ENCODE measurements around the gene NYAP1. TPM values are rescaled to one million over a fixed set of nuclear protein-coding genes. Genes with fewer than 3 reads are reported as not detected.
A peak's percentile ranks its signal among the peaks of the same experiment; 100 is the strongest.
"Not testable (repeated sequence)": the region's sequence is repeated elsewhere in the genome, so short reads cannot be mapped to it uniquely, and the experiment has no call there.

Gene NYAP1
- total and polyA plus RNA-seq, 7 donors, result 0.23 to 1.6 (median 1.4) TPM; not detected in 1

DNA sequence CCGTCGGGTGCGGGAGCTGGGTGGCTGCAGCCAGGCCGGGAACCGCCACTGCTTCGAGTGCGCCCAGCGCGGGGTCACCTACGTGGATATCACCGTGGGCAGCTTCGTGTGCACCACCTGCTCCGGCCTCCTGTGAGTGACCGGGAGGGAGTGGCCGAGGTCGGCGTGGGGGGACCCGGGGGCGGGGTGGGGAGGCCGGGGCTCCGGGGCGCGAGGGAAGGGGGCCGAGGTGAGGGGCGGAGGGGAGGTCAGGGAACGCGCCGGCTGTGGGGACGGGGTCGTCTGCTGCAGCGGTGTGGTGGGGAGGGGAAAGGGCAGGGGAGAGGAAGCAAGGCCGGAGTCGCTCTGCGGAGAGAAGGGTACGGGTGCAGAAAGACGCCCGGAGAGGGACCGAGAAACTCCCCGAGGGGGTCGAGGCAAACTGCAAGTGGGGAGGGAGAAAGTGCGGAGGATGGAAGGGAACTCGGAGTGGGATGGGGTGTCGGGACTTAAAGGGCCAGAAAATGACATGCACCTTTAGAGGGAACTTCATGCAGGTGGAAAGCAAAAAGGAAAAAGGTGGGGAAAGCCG lies 55.8 kb downstream of the NYAP1 start:
- Histone ChIP-seq H3K36me3 (no peaks in the 10 kb centered on the region), H3K4me1 (peaks cover 0 to 34% (median 31%) of the 10 kb centered on the region in 4 donors), H3K27me3 (no peaks in the 10 kb centered on the region), H3K4me3 (peak overlapping the region; percentile 63 to 91 (median 80)), H3K27ac (peak overlapping the region; percentile 78 to 89 (median 83)), H3K9me3 (no peaks in the 10 kb centered on the region)
- no peak for TF ChIP-seq POLR2AphosphoS5 (IDR thresholded peaks at IDR 0.05)
- TF ChIP-seq, protein P1, sequence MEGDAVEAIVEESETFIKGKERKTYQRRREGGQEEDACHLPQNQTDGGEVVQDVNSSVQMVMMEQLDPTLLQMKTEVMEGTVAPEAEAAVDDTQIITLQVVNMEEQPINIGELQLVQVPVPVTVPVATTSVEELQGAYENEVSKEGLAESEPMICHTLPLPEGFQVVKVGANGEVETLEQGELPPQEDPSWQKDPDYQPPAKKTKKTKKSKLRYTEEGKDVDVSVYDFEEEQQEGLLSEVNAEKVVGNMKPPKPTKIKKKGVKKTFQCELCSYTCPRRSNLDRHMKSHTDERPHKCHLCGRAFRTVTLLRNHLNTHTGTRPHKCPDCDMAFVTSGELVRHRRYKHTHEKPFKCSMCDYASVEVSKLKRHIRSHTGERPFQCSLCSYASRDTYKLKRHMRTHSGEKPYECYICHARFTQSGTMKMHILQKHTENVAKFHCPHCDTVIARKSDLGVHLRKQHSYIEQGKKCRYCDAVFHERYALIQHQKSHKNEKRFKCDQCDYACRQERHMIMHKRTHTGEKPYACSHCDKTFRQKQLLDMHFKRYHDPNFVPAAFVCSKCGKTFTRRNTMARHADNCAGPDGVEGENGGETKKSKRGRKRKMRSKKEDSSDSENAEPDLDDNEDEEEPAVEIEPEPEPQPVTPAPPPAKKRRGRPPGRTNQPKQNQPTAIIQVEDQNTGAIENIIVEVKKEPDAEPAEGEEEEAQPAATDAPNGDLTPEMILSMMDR (IDR thresholded peaks at IDR 0.05), result no peak
- intact Hi-C loops (cut with DNase I), result loop anchor here (2.0 kb wide), 1 partner anchor 61 kb away; the partner anchor contains the start of gene TSC22D4
- WGBS, 2 donors, result 0 to 1% methylated on average over 44 of the region's 44 CpGs
- no peak for DNase-seq

GRCh38 chr7:100540073-100540723 lies 56.5 kb downstream of the NYAP1 start:
- TF ChIP-seq, protein P1 (IDR thresholded peaks at IDR 0.05), result no peak
- TF ChIP-seq POLR2A (IDR thresholded peaks at IDR 0.05) (no peak), EP300 (IDR thresholded peaks at IDR 0.05) (no peak), POLR2AphosphoS5 (IDR thresholded peaks at IDR 0.05) (no peak)
- Histone ChIP-seq H3K4me3 (peak overlapping the region; percentile 63 to 91 (median 80)), H3K27me3 (no peaks in the 10 kb centered on the region), H3K9me3 (no peaks in the 10 kb centered on the region), H3K4me1 (peaks cover 0 to 41% (median 38%) of the 10 kb centered on the region in 4 donors), H3K27ac (peak overlapping the region in 2 of 4 donors; percentile 83), H3K36me3 (no peaks in the 10 kb centered on the region)
- 10 to 48% methylated on average over 6 of the region's 6 CpGs for WGBS, 2 donors
- DNase-seq, result no peak
- intact Hi-C loops (cut with DNase I), result loop anchor here (2.0 kb wide), 1 partner anchor 61 kb away; the partner anchor contains the start of gene TSC22D4

- not testable (repeated sequence) for H3K9me3 ChIP-seq, H3K4me3 ChIP-seq, H3K27ac ChIP-seq, DNase-seq, H3K36me3 ChIP-seq, H3K27me3 ChIP-seq
- 81 to 89% methylated on average over 7 of the region's 7 CpGs for WGBS, 2 donors
- peaks cover 0 to 52% (median 49%) of the 10 kb centered on the region in 4 donors for H3K4me1 ChIP-seq
- intact Hi-C loops (cut with DNase I), result loop anchor here (2.0 kb wide), 1 partner anchor 63 kb away; the partner anchor contains the start of gene TSC22D4
Measured at GRCh38 chr7:100541309-100541708, 57.6 kb downstream of the NYAP1 start.

GRCh38 chr7:100543586-100543985 lies 59.9 kb downstream of the NYAP1 start:
- Histone ChIP-seq H3K4me1 (peaks cover 0 to 68% (median 65%) of the 10 kb centered on the region in 4 donors), H3K27ac (peak overlapping the region in 3 of 4 donors; percentile 87 to 90 (median 88)), H3K36me3 (no peaks in the 10 kb centered on the region), H3K4me3 (no peak overlapping the region), H3K27me3 (no peaks in the 10 kb centered on the region), H3K9me3 (no peaks in the 10 kb centered on the region)
- no peak for DNase-seq
- intact Hi-C loops (cut with DNase I), result no loop called here
- no peak for TF ChIP-seq EP300 (IDR thresholded peaks at IDR 0.05)
- TF ChIP-seq POLR2AphosphoS5 (IDR thresholded peaks at IDR 0.05), result no peak
- no peak for TF ChIP-seq POLR2A (IDR thresholded peaks at IDR 0.05)
- TF ChIP-seq, protein P1 (IDR thresholded peaks at IDR 0.05), result no peak
- WGBS, 2 donors, result 44 to 47% methylated on average over 1 of the region's 1 CpG

DNA sequence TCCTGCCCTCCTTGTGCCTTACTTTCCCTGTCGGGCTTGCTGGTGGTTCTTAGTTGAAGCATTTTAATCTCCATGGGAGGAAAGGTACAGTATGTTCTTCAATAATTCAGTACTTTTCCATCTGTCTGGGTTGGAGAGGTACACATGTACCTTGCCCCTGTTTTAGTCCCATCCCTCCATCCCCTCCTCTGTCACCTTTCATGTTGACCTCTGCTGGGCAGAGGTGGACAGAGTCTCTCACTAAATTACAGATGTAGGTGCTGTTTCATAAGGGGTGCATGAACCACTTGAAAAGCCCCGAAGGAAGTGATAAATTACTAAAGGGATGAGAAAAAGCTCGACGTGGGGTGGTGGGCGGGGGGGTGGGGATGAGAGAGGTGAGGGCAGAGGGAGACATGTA lies 60.7 kb downstream of the NYAP1 start:
- Histone ChIP-seq H3K4me1 (peaks cover 0 to 73% (median 66%) of the 10 kb centered on the region in 4 donors), H3K4me3 (no peak overlapping the region), H3K36me3 (peaks cover 0 to 7% (median 0%) of the 10 kb centered on the region in 4 donors), H3K27me3 (no peaks in the 10 kb centered on the region), H3K9me3 (no peaks in the 10 kb centered on the region), H3K27ac (peak overlapping the region; percentile 87 to 90 (median 88))
- TF ChIP-seq EP300 (IDR thresholded peaks at IDR 0.05) (no peak), POLR2A (IDR thresholded peaks at IDR 0.05) (no peak), POLR2AphosphoS5 (IDR thresholded peaks at IDR 0.05) (no peak)
- TF ChIP-seq, protein P1 (IDR thresholded peaks at IDR 0.05), result no peak
- no peak for DNase-seq
- 36 to 42% methylated on average over 5 of the region's 5 CpGs for WGBS, 2 donors
- intact Hi-C loops (cut with DNase I), result no loop called here

Data from sigmoid colon (tissue), 7 donors.